ENCODE measurements around the gene TPP2.

DNA sequence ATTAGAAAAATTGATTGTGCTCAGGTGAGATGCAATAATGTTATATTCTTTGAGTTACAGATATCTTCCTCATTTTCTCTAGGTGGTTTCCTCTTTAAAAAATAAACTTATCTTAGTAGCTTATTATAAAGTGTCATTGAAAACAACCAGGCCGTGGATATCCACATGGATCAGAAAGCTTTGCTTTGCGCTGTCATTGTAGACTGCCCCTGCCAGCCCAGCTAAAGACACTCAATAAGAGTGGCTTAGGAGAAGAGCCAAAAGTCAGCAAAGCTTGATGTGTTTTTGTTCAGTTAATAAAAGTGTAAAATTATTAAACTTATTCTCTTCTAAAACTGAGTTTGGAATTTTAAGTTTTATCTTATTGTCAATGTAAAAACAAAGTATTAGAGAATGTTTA is 34.4 kb downstream of the TPP2 start:
- no peak for TF ChIP-seq EP300 (conservative IDR thresholded peaks at IDR 0.05; ENCODE audit: poor library complexity, severe bottlenecking)
- TF ChIP-seq, protein P1, sequence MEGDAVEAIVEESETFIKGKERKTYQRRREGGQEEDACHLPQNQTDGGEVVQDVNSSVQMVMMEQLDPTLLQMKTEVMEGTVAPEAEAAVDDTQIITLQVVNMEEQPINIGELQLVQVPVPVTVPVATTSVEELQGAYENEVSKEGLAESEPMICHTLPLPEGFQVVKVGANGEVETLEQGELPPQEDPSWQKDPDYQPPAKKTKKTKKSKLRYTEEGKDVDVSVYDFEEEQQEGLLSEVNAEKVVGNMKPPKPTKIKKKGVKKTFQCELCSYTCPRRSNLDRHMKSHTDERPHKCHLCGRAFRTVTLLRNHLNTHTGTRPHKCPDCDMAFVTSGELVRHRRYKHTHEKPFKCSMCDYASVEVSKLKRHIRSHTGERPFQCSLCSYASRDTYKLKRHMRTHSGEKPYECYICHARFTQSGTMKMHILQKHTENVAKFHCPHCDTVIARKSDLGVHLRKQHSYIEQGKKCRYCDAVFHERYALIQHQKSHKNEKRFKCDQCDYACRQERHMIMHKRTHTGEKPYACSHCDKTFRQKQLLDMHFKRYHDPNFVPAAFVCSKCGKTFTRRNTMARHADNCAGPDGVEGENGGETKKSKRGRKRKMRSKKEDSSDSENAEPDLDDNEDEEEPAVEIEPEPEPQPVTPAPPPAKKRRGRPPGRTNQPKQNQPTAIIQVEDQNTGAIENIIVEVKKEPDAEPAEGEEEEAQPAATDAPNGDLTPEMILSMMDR (IDR thresholded peaks at IDR 0.05; ENCODE audit: poor library complexity, severe bottlenecking): no peak
- no peak for TF ChIP-seq EZH2 (IDR thresholded peaks at IDR 0.05; ENCODE audit: borderline replicate concordance, insufficient read depth, low read length, poor library complexity, severe bottlenecking)
- no peak for TF ChIP-seq RAD21 (conservative IDR thresholded peaks at IDR 0.05)
- TF ChIP-seq SMC3 (conservative IDR thresholded peaks at IDR 0.05; ENCODE audit: poor library complexity): no peak
- TF ChIP-seq, protein P2, sequence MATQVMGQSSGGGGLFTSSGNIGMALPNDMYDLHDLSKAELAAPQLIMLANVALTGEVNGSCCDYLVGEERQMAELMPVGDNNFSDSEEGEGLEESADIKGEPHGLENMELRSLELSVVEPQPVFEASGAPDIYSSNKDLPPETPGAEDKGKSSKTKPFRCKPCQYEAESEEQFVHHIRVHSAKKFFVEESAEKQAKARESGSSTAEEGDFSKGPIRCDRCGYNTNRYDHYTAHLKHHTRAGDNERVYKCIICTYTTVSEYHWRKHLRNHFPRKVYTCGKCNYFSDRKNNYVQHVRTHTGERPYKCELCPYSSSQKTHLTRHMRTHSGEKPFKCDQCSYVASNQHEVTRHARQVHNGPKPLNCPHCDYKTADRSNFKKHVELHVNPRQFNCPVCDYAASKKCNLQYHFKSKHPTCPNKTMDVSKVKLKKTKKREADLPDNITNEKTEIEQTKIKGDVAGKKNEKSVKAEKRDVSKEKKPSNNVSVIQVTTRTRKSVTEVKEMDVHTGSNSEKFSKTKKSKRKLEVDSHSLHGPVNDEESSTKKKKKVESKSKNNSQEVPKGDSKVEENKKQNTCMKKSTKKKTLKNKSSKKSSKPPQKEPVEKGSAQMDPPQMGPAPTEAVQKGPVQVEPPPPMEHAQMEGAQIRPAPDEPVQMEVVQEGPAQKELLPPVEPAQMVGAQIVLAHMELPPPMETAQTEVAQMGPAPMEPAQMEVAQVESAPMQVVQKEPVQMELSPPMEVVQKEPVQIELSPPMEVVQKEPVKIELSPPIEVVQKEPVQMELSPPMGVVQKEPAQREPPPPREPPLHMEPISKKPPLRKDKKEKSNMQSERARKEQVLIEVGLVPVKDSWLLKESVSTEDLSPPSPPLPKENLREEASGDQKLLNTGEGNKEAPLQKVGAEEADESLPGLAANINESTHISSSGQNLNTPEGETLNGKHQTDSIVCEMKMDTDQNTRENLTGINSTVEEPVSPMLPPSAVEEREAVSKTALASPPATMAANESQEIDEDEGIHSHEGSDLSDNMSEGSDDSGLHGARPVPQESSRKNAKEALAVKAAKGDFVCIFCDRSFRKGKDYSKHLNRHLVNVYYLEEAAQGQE (IDR thresholded peaks at IDR 0.05; ENCODE audit: borderline replicate concordance): no peak
- no peak for TF ChIP-seq MXI1 (conservative IDR thresholded peaks at IDR 0.05; ENCODE audit: poor library complexity, severe bottlenecking)

Data from neural cell (in vitro differentiated cells).